ENCODE data around the gene PRKRIP1.
"Not testable (repeated sequence)": the region's sequence is repeated elsewhere in the genome, so short reads cannot be mapped to it uniquely, and the experiment has no call there.

PRKRIP1 gene, protein sequence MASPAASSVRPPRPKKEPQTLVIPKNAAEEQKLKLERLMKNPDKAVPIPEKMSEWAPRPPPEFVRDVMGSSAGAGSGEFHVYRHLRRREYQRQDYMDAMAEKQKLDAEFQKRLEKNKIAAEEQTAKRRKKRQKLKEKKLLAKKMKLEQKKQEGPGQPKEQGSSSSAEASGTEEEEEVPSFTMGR

DNA sequence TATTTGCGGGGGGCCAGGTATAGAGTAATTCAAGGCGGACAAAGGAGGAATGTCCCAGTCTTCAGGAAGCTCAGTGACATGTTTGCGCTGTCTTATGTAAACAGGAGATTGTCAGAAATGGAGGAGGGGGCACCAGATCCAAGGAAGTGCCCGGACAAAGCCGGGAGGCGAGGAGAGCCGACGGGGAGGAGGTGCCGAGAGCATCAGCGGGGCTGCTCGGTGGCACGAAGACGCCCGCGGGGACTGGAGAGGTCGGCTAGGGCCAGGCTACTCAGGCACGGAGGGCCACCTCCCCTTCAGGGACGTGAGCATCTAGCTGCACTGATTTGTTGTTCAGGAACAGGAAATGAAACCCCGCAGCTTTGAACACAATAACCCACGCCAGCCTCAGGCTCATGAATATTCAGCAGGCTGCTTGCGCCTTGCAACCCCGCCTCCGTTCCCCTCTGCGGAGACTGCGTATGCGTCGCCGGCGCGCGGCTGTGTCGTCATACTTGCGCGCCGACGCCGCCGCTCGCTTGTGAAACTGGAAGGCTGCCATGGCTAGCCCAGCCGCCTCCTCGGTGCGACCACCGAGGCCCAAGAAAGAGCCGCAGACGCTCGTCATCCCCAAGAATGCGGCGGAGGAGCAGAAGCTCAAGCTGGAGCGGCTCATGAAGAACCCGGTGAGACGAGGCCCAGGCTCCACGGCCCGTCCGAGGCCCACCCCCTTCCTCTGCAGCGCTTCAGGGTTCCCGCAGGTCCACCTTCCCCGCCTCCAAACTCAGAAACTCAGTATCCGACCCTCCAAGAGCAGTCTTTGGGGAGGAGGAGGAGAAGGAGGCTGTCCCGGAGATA lies at the start of gene PRKRIP1:
PRKRIP1 (plus strand) TSS at position 491 of the 837 bp plus-strand sequence; CDS start at position 540, 49 bp downstream.
- DNase-seq: peak; percentile 53 to 90

DNA sequence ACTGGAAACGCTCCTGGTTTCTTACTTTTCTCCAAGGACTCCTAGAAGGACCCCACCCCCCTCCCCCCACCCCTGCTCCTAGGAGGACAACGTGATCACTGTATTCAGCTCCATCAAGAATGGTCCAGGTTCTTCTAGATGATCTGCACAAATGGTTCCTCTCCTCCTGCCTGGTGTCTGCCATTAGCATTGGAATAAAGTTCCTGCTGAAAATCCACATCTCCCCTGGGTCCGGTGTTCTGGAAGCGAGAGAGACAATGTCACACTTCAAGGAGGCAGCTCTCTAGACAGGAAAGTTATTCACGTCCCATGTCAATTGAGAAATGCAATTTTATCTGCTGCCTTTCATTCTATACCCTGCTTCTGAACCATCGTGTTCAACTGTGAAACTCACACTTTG lies 49.2 kb upstream of the PRKRIP1 start:
- not testable (repeated sequence) for DNase-seq

DNA sequence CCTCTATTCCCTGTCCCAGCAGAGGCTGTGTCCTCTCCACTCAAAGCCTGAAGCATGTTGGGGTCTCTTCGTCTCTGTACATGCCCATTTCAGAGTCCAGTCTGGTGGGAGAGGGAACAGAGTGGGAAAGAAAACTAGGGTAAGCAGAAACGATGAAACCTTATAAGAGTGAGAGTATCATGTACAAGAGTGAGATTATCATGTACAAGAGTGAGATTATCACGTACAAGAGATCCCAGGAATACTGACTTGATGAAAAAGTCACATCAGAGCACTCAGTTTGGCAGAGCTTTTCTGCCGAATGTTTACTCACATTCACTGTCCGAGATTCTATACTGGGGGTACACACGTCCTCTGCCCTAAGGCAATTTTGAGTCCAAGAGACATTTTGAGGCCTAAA lies 39.8 kb upstream of the PRKRIP1 start, which contains the start of gene SPDYE6:
SPDYE6 (minus strand) TSS at position 101 of the 400 bp plus-strand sequence. CDS start 421 bp downstream, outside the sequence.
- DNase-seq: not testable (repeated sequence)

DNA sequence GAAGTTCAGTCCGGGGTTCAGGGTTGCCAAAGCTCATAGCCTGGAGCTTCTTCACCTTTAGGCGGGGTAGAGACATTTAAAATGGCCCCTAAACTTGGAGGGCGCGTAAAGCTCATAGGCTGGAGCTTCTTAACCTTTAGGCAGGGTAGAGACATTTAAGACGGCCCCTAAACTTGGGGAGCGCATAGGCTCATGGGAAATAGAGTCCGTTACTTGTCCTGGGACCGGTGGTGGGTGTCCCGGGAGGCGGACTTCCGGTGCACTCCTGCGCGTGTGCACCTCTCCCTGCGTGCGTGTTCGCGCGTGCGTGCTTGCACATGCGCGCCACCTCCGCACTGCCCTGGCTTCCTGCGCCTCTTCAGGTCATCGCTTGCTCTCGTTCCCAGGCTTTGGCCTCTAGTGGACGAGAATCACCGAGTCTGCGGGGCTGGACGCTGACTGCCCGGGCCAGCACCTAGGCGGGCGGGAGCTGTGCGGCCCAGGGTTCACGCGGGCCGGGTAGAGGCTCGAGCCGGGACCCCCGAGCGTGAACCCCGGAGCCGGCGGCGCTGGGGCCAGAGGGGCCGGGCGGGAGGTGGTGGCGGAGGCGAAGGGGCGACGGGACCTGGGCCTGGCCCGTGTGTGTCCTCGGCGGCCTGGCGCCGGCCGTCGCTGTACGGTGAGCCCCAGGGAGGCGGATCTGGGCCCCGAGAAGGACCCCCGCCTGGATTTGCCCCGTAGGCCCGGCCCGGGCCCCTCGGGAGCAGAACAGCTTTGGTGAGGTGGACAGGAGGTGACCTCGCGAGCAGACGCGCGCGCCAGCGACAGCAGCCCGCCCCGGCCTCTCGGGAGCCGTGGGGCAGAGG lies 32.4 kb upstream of the PRKRIP1 start:
- peak; percentile 85 to 97 for DNase-seq

DNA sequence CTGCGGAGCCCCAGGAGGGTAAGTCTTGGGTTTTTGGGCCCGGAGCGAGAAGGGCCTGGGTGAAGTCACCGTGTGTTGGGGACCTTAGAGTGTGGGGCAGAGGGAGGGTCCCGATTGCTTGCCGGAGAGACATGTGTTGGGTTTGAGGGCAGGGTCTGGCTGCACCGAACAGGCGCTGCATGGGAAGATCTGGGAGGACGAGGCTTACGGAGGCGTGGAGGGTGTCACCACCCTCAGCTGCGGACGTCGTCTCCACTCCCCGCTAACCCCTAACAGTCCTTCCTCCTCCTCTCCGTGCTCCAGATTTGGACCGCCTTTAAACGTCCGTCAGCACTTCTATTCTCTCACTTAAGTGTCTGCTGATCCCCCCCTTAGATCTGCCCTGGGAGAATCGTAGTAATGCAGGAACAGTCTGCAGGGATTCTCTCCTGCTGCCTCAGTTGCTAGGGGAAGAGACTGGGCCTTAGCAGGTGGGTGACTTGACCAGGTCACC lies 31.7 kb upstream of the PRKRIP1 start:
- DNase-seq: not testable (repeated sequence)

DNA sequence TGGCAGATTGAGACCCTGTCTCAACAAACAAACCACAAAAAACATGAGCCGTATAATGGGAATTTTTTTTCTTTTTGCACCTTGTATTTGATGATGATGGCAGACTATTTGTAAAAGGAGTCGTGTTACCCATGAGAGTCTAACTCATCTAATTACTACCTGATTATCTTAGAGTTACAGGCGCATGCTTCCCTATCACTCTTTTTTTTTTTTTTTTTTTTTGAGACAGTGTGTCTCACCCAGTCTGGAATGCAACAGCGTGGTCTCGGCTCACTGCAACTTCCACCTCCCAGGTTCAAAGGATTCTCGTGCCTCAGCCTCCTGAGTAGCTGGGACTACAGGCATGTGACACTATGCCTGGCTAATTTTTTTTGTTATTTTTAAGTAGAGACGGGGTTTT lies 30.8 kb upstream of the PRKRIP1 start:
- DNase-seq: not testable (repeated sequence)

DNA sequence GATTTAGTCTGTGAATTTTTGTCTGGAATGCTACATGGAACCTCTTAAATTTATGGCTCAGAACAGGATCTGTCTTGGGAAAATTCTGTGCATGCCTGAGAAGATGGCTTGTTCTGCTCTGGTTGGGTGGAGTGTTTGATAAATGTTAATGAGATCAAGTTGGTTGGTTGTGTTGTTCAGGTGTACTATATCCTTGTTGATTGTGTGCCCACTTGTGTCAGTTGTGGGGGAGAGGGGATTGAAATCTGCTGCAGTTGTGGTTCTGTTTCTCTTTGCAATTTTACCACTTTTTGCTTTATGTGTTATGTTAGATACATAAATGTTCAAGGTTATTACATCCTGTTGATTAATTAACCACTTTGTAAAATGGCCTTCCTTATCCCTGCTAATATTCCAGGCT lies 26.1 kb upstream of the PRKRIP1 start:
- DNase-seq: not testable (repeated sequence)

DNA sequence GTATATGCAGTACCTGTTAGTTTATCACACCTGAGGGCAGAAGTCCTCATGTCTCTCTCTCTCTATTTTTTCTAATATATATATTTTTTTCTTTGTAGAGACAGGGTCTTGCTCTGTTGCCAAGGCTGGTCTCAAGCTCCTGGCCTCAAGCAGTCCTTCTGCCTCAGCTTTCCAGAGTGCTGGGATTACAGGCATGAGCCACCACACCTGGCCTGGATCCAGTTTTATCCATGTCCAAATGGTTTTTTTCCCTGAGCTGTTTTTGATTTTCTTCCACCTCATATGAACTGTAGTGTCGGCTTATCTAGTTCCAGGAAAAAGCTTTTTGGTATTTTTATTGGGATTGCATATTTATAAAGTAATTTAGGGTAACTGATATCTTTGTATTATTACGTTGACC lies 23.4 kb upstream of the PRKRIP1 start:
- DNase-seq: peak in 1 of 2 experiments; percentile 6

DNA sequence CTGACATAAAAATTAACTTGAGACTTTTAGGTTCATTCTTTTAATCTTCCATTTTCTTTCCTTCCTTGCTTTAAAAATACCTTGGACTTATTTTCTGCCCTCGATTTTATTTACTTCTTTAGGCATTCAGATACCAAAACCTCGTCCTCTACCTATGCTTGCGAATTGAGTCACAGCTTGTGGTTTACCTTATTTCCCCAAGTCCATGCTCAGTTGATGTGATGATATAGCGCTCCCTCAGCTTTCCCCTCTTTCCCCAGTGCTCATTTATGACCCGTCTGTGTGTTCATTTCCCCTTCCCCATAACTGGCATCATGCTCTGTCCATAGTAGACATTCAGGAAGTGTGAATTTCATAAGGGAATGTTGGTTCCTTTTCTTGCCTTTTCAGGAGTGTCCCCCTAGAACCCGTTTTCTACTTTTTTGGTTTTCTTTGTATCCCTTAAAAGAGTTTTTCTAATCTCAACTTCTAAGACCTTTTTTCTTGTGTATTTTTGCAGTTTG lies 19.1 kb upstream of the PRKRIP1 start:
- no peak for DNase-seq

DNA sequence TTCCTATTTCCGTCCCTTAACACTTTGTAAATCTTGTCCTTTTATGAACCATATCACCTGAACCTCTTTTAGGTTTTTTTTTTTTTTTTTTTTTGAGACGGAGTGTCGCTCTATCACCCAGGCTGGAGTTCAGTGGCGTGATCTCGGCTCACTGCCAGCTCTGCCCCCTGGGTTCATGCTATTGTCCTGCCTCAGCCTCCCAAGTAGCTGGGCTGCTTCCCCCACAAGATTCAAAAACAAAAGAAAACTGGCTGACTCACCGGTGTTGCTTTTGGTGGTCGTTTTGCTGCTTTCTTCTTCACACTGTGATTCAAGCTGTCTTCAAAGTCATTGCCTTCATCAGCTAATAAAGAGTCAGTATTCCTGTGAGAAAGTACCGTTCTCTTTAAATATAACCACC lies 15.3 kb upstream of the PRKRIP1 start:
- not testable (repeated sequence) for DNase-seq

DNA sequence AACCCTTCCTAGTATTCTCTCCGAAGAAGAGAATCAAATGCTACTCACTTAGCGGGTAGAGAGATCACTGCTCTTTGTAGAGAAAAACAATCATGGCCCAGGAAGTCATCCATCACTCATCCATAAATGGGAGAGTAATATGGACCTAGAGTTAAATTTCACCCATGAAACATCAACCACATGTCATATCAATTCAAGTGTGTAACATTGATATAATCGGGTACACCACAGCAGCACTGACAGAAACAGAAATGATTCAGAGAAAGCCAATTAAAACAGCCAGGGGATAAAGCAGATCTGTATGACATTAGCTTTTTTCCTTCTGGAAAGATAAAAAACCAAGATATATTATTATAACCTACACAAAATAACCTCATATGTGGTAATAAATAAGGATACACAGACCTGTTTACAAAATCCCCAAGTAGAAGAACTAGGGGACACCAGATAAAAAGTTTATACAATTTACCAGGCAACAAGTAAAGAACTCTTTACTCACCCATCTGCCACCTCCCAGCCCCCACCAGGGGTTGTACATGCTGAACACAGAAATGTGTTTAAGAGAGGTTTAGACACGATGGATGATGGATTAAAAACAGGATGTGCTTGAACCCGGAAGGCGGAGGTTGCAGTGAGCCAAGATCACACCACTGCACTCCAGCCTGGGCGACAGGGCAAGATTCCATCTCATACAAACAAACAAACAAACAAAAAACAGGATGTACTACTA lies 14.3 kb upstream of the PRKRIP1 start:
- DNase-seq: not testable (repeated sequence)

DNA sequence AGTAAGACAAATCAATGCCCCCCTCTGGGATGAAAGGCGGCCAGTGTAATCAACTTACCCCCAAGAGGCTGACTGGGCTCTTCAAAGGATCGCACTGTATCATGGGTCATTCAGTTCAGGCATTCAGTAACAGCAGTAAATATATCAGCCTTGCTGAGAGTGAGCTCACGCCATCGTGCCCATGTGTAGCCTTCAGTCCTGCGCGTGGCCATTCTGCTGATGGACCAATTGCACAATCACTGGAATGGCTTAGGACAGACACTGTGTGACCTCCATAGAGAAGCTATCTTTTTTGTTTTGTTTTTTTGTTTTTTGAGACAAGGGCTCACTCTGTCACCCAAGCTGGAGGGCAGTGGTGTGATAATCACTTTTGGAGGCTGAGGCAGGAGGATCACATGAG lies 9.1 kb upstream of the PRKRIP1 start:
- no peak for DNase-seq

DNA sequence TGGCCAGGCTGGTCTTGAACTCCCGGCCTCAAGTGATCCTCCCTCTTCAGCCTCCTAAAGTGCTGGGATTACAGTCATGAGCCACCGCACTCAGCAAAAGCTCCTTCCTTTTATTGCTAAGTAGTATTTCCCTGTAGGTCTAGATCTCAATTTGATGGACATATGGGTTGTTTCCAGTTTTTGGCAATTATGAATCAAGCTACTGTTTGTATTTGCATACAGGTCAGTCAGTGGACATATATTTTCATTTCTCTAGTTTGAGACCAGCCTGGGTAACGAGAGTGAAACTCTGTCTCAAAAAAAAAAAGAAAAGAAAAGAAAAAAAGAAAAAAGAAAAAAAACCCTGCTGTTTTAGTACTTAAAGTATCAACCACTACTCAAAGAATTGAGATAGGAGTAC lies 6.4 kb upstream of the PRKRIP1 start:
- no peak for DNase-seq

DNA sequence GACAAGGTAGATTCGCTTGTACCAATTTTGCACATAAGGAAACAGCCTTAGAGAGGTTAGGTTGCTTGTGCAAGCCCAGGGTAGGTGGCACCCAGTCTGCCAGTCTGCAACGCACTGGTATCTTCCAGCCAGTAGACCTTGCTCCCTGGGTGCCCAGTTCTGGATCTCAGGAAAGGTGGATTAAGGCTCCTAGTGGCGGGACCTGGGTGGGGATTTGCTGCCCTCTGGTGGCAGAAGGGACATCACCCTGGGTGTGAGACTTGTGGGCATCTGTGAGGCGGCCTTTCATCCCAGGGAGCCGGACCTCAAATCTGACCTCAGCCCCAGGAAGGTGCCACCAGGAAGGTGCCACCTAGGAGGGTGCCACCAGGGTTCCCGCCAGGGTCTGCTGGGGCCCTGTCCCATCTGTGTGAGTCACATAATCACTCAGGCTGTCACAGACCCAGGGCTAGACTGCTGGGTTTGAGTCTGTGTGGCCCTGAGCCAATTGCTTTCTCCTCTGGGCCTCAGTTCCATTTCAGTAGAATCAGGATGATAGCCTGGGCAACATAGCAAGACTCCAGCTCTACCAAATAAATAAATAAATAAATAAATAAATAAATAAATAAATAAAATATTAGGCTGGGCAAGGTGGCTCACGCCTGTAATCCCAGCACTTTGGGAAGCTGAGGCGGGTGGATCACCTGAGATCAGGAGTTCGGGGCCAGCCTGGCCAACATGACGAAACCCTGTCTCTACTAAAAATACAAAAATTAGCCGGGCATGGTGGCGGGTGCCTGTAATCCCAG lies 5.3 kb upstream of the PRKRIP1 start:
- peak; percentile 37 to 59 for DNase-seq

DNA sequence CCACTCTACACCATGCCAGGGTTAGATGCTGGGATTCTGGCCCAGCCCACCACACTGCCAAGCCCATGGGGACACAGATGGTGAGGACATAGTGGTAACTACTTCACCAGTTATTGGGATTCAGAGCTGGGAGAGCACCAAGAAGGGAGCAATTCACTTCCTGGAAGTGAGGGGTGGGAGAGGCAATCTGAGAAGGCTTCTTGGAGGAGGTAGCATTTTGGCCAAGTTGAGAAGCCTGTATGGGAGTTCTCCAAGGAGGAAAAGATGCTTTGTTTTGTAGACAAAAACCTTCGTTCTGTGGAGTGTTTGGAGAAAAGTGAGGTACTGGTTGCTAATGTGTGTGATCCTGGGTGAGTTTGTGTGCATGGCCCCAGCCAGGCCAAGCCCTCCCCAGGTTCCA lies 3.8 kb upstream of the PRKRIP1 start:
- no peak for DNase-seq

DNA sequence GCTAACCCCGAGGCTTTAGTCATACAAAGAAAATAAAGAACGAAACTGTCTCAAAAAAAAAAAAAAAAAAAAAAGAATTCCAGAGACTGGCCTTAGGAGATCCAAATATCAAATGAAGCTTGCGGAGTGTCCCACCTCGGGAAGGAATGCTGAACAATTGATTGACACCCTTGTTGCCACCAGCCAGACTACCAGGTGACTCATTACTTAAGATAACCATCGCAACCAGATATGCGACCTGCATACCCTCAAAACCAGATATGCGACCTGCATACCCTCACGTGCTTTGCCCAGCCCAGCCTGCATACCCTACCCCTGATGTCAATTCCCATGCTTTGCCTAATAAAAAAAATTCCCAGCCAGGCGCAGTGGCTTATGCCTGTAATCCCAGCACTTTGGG lies 2.7 kb upstream of the PRKRIP1 start:
- no peak for DNase-seq

DNA sequence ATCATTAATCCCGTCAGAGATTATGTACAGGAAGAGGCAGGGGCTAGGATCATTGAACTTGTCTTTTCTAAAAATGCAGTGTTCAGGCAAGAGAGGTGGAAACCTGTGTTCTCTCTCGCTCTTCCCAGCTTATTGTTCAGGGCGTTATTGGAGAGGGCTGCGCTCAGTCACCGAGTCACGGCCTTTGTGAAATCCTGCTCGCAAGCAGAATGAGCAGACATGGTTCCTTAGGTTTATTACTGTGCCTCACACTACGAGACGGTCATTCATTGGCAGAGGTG lies 631 bp upstream of the PRKRIP1 start:
- no peak for DNase-seq

DNA sequence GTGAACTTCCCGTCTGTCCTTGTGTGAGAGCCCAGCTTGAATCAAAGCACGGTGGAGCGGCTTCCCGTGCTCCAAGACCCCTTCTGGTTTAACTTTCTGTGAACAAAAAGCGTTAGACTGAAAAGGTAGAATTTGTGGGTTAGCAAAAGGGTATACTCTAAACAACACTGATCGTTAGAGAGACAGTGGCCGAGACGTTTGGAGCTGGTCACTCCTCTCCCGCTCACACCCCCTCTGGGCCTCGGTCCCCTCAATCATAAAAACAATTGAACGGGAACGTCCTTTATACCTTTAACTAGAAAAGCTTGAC lies 502 bp downstream of the PRKRIP1 start:
- no peak for DNase-seq

DNA sequence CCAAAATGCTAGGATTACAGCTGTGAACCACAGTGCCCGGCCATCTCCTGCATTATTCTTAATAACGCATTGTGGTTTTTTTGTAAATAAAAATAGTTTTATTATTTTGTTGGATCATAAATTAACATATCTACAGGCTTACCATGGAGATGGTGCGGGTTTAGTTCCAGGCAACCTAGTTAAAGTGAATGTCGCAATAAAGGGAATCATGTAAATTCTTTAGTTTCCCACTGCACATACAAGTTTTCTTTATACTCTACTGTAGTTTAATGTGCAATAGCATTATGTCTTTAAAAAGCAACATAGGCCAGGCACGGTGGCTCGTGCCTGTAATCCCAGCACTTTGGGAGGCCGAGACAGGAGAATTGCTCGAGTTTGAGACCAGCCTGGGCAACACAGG lies 2.4 kb downstream of the PRKRIP1 start:
- DNase-seq: no peak

DNA sequence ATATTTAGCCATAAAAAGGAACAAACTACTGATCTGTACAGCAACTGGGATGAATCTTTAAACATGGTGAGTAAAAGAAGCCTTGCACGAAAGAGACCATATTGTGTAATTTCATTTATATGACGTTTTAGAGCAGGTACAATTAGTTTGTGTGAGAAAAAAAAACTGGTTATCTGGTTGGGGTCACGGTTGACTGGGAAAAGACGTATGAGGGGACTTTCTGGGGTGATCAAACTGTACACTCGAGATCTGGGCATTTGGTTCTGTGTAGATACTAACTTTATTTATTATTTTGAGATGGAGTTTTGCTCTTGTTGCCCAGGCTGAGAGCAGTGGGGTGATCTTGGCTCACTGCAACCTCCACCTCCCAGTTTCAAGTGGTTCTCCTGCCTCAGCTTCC lies 4.2 kb downstream of the PRKRIP1 start:
- DNase-seq: no peak

DNA sequence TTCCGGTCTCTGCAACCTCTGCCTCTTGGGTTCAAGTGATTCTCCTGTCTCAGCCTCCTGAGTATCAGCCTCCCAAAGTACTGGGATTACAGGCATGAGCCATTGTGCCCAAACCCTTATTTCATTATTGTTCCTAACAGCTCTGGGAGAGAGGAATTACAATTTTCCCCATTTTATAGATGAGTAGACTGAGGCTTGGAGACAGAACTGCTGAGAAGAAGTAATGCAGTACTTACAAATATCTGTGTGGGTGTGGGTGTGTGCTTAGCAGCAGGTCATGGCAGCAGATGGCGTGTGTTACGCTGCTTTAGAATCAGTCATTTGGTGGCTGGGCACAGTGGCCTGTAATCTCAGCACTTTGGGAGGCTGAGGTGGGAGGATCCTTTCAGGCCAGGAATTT lies 7.4 kb downstream of the PRKRIP1 start:
- DNase-seq: no peak

All from cerebellar nuclear complex (tissue), 1 donor.